ENCODE results near the gene CD22.

CD22 gene

GRCh38 chr19:35328851-35329285 is at the start of gene CD22:
TSS of gene CD22 (plus strand) at chr19:35329187. CDS start at chr19:35332041, 2,854 bp downstream.
- Histone ChIP-seq H3K4me3 (ENCODE audit: low read length, poor library complexity, severe bottlenecking) (no peak within 1 kb of the TSS), H3K4me1 (ENCODE audit: insufficient read depth, low read length, poor library complexity, severe bottlenecking) (peaks cover 19% of the 10 kb centered on the region), H2AFZ (ENCODE audit: low read length) (peak within 1 kb of the TSS; percentile 46), H3K4me2 (ENCODE audit: low read depth, low read length, poor library complexity, severe bottlenecking) (peak within 1 kb of the TSS; percentile 4), H3K27me3 (ENCODE audit: insufficient read depth, low read length, poor library complexity, severe bottlenecking) (no peaks in the 10 kb centered on the region), H3F3A (ENCODE audit: low read depth) (peaks cover 6% of the 10 kb centered on the region; the same call in 1 of the 2 replicates), H3K9me3 (ENCODE audit: insufficient read depth, low read depth, low read length) (no peaks in the 10 kb centered on the region), H3K9me2 (replicated peaks; ENCODE audit: low read depth, low read length) (no peaks in the 10 kb centered on the region), H3K79me2 (ENCODE audit: insufficient read depth, low read length) (no peaks in the 10 kb centered on the region), H4K20me1 (ENCODE audit: insufficient read depth, low read length, poor library complexity, severe bottlenecking) (no peaks in the 10 kb centered on the region), H3K9ac (ENCODE audit: low read depth, low read length, poor library complexity, severe bottlenecking) (no peak within 1 kb of the TSS), H3K36me3 (ENCODE audit: insufficient read depth, low read length) (no peaks in the 10 kb centered on the region)
- no peak for TF ChIP-seq CTCF (conservative IDR thresholded peaks at IDR 0.05; ENCODE audit: low read length)
- no peak for TF ChIP-seq EZH2phosphoT487 (IDR thresholded peaks at IDR 0.05; ENCODE audit: borderline replicate concordance)

GRCh38 chr19:35279374-35279773 is 49.6 kb upstream of the CD22 start:
- no peak for TF ChIP-seq CTCF (conservative IDR thresholded peaks at IDR 0.05; ENCODE audit: low read length)
- TF ChIP-seq EZH2phosphoT487 (IDR thresholded peaks at IDR 0.05; ENCODE audit: borderline replicate concordance), result no peak
- H3K27me3 ChIP-seq (ENCODE audit: insufficient read depth, low read length, poor library complexity, severe bottlenecking), result no peaks in the 10 kb centered on the region
- H3K4me3 ChIP-seq (ENCODE audit: low read length, poor library complexity, severe bottlenecking), result no peak overlapping the region
- peaks cover under 1% of the 10 kb centered on the region; the same call in 1 of the 2 replicates for H3K36me3 ChIP-seq (ENCODE audit: insufficient read depth, low read length)
- no peaks in the 10 kb centered on the region for H3K4me1 ChIP-seq (ENCODE audit: insufficient read depth, low read length, poor library complexity, severe bottlenecking)
- no peak overlapping the region for H3K9ac ChIP-seq (ENCODE audit: low read depth, low read length, poor library complexity, severe bottlenecking)
- no peaks in the 10 kb centered on the region for H3K79me2 ChIP-seq (ENCODE audit: insufficient read depth, low read length)
- H4K20me1 ChIP-seq (ENCODE audit: insufficient read depth, low read length, poor library complexity, severe bottlenecking), result no peaks in the 10 kb centered on the region
- no peaks in the 10 kb centered on the region for H3K9me3 ChIP-seq (ENCODE audit: insufficient read depth, low read depth, low read length)
- H3F3A ChIP-seq (ENCODE audit: low read depth), result no peaks in the 10 kb centered on the region
- no peak overlapping the region for H3K4me2 ChIP-seq (ENCODE audit: low read depth, low read length, poor library complexity, severe bottlenecking)
- no peaks in the 10 kb centered on the region for H3K9me2 ChIP-seq (replicated peaks; ENCODE audit: low read depth, low read length)
- no peak overlapping the region for H2AFZ ChIP-seq (ENCODE audit: low read length)

GRCh38 chr19:35279985-35280821 is 48.8 kb upstream of the CD22 start:
- Histone ChIP-seq H3K9me2 (replicated peaks; ENCODE audit: low read depth, low read length) (no peaks in the 10 kb centered on the region), H3K79me2 (ENCODE audit: insufficient read depth, low read length) (no peaks in the 10 kb centered on the region), H3K27me3 (ENCODE audit: insufficient read depth, low read length, poor library complexity, severe bottlenecking) (no peaks in the 10 kb centered on the region), H3K9ac (ENCODE audit: low read depth, low read length, poor library complexity, severe bottlenecking) (no peak overlapping the region), H3K4me2 (ENCODE audit: low read depth, low read length, poor library complexity, severe bottlenecking) (no peak overlapping the region), H3F3A (ENCODE audit: low read depth) (no peaks in the 10 kb centered on the region), H3K36me3 (ENCODE audit: insufficient read depth, low read length) (no peaks in the 10 kb centered on the region; the same call in 1 of the 2 replicates), H4K20me1 (ENCODE audit: insufficient read depth, low read length, poor library complexity, severe bottlenecking) (no peaks in the 10 kb centered on the region), H2AFZ (ENCODE audit: low read length) (no peak overlapping the region), H3K9me3 (ENCODE audit: insufficient read depth, low read depth, low read length) (no peaks in the 10 kb centered on the region), H3K4me3 (ENCODE audit: low read length, poor library complexity, severe bottlenecking) (no peak overlapping the region), H3K4me1 (ENCODE audit: insufficient read depth, low read length, poor library complexity, severe bottlenecking) (no peaks in the 10 kb centered on the region)
- TF ChIP-seq EZH2phosphoT487 (IDR thresholded peaks at IDR 0.05; ENCODE audit: borderline replicate concordance) (no peak), CTCF (conservative IDR thresholded peaks at IDR 0.05; ENCODE audit: low read length) (no peak)
